ENCODE results near the gene ELSPBP1.

DNA sequence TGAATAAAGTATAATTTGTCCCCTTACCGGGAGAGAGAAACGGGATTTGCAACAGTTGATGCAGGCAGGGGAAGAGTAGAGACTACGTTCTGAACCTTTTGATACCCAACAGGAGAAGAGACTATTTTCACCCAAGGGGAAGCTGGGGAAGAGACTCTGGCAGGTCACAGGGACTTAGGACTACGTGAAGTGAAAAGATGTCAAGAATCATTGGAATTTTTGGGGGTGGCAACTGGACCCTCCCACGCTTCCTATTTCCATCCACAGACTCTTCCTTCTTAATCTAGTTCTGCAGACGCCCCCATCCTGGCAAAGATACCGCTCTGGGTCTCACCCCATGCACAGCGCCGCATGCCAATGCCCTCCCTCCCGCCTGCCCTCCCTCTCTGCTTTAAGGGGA lies 35.6 kb downstream of the ELSPBP1 start:
- TF ChIP-seq CTCF (IDR thresholded peaks at IDR 0.05): no peak
- no peak for TF ChIP-seq POLR2AphosphoS5 (IDR thresholded peaks at IDR 0.05)
- TF ChIP-seq POLR2A (IDR thresholded peaks at IDR 0.05): no peak

All from sigmoid colon (tissue), 4 donors.